HCT116 (cell line): ENCODE results near the gene NRN1. TPM values are rescaled to one million over a fixed set of nuclear protein-coding genes. Genes with fewer than 3 reads are reported as not detected.

Experiments used
- ATAC-seq: fragments of 200-7000 bp; cut with Tn5 transposase; 2 replicates; pipeline ENCODE4 v1.9.1; 2020; ENCODE audit warnings: mild to moderate bottlenecking, moderate library complexity
- BruUV-seq: library from RNA; stranded (reverse); fragments of 400-500 nt; replicated peaks from 2 replicates; lab custom pipeline; 2021; lab: Mats Ljungman, UMichigan
- CTCF ChIA-PET: fragments of 300-600 bp; sonication (Branson Sonifier 250); formaldehyde crosslinking; loops from one replicate; lab custom pipeline; 2021; ENCODE audit warnings: antibody characterized with exemption; lab: Charles Lee
- POLR2A ChIA-PET: fragments of 300-600, 350-600 bp; sonication (Branson Sonifier 250); formaldehyde crosslinking; loops from one replicate; lab custom pipeline; 2021; ENCODE audit warnings: antibody characterized with exemption; lab: Charles Lee
- RAD21 ChIA-PET, 2 experiments: fragments of 300-600 bp; sonication (Branson Sonifier 250); formaldehyde crosslinking; loops; one replicate each; lab custom pipeline; 2023; ENCODE audit warnings: low total read pairs in 2 of 2; ENCODE audit not compliant: uncharacterized antibody in 2 of 2, unreplicated experiment in 2 of 2, low non-redundant PET in 1 of 2; lab: Charles Lee
- DNase-seq: peaks from one replicate; pipeline ENCODE4 v3.0.0-alpha.2; 2010; ENCODE audit warnings: low read depth, low spot score
- H2AFZ ChIP-seq: fragments of 200-600 bp; shearing (Covaris generic), sonication (generic); 2 replicates; pipeline ENCODE4 v1.6.1; 2017; ENCODE audit warnings: low read depth, mixed run types, mixed read lengths, antibody characterized with exemption, low read length; ENCODE audit not compliant: poor library complexity, severe bottlenecking
- H3K27ac ChIP-seq: 2 replicates; pipeline ENCODE4 v1.5.1; 2012; ENCODE audit warnings: low read depth, low read length
- H3K27me3 ChIP-seq: fragments of 200-600 bp; sonication (generic); 2 replicates; pipeline ENCODE4 v1.6.1; 2016; ENCODE audit warnings: mixed run types, low read length, mixed read lengths; ENCODE audit not compliant: insufficient read depth
- H3K36me3 ChIP-seq, 2 experiments: fragments of 200-500 bp in 1 of 2; fragments of 200-600 bp in 1 of 2; sonication (Bioruptor generic) in 1 of 2; sonication (generic) in 1 of 2; 2 replicates each; pipeline versions ENCODE4 v1.5.1 to v1.6.1; 2014 to 2016; ENCODE audit warnings: low read length in 2 of 2, inconsistent platforms in 1 of 2, mixed read lengths in 1 of 2, mixed run types in 1 of 2; ENCODE audit not compliant: insufficient read depth in 2 of 2, control insufficient read depth in 1 of 2
- H3K4me1 ChIP-seq, 2 experiments: fragments of 200-600 bp in 1 of 2; sonication (generic) in 1 of 2; 2 replicates each; pipeline versions ENCODE4 v1.5.1 to v1.6.1; 2012 to 2017; ENCODE audit warnings: low read length in 2 of 2, inconsistent platforms in 1 of 2, mild to moderate bottlenecking in 1 of 2, mixed read lengths in 1 of 2, mixed run types in 1 of 2, moderate library complexity in 1 of 2; ENCODE audit not compliant: insufficient read depth in 2 of 2, control insufficient read depth in 1 of 2
- H3K4me2 ChIP-seq: fragments of 200-600 bp; sonication (generic); 2 replicates; pipeline ENCODE4 v1.6.1; 2017; ENCODE audit warnings: mixed run types, low read length, mixed read lengths
- H3K4me3 ChIP-seq, 2 experiments: fragments of 200-600 bp in 1 of 2; sonication (generic) in 1 of 2; replicated peaks in 1 of 2; 2 replicates each; pipeline ENCODE4 v1.5.1; 2011 to 2016; ENCODE audit warnings: low read length in 2 of 2, control low read depth in 1 of 2, low read depth in 1 of 2, mild to moderate bottlenecking in 1 of 2, mixed read lengths in 1 of 2, mixed run types in 1 of 2
- H3K79me2 ChIP-seq: fragments of 200-600 bp; sonication (generic); 2 replicates; pipeline ENCODE4 v1.6.1; 2017; ENCODE audit warnings: mild to moderate bottlenecking, mixed run types, low read length, moderate library complexity, mixed read lengths; ENCODE audit not compliant: insufficient read depth
- H3K9ac ChIP-seq: fragments of 200-600 bp; sonication (generic); 2 replicates; pipeline ENCODE4 v1.6.1; 2016; ENCODE audit warnings: low read length, mixed read lengths
- H3K9me2 ChIP-seq: fragments of 200-600 bp; sonication (generic), shearing (Covaris generic); 2 replicates; pipeline ENCODE4 v1.6.1; 2017; ENCODE audit warnings: mixed run types, mild to moderate bottlenecking, moderate library complexity; ENCODE audit not compliant: insufficient read depth
- H3K9me3 ChIP-seq, 2 experiments: fragments of 200-500 bp in 1 of 2; fragments of 200-600 bp in 1 of 2; sonication (Bioruptor generic) in 1 of 2; sonication (generic) in 1 of 2; 2 replicates each; pipeline ENCODE4 v1.6.1; 2014 to 2017; ENCODE audit warnings: low read length in 2 of 2, mixed read lengths in 2 of 2, inconsistent platforms in 1 of 2, low read depth in 1 of 2, mild to moderate bottlenecking in 1 of 2, mixed run types in 1 of 2, moderate library complexity in 1 of 2; ENCODE audit not compliant: control insufficient read depth in 1 of 2, insufficient read depth in 1 of 2
- H4K20me1 ChIP-seq: fragments of 200-600 bp; sonication (generic), shearing (Covaris generic); 2 replicates; pipeline ENCODE4 v1.6.1; 2017; ENCODE audit warnings: mixed run types, mild to moderate bottlenecking, moderate library complexity; ENCODE audit not compliant: insufficient read depth
- ATF3 ChIP-seq: IDR thresholded peaks from 2 replicates; pipeline ENCODE4 v1.6.1; 2012
- CEBPB ChIP-seq: IDR thresholded peaks from 2 replicates; pipeline ENCODE4 v1.6.1; 2012; ENCODE audit warnings: low read depth
- CTCF ChIP-seq, 3 experiments: fragments of 200-600 bp in 1 of 3; sonication (generic) in 1 of 3; IDR thresholded peaks in 2 of 3; conservative IDR thresholded peaks in 1 of 3; 2 replicates each; pipeline ENCODE4 v1.5.1; 2012 to 2017; ENCODE audit warnings: low read depth in 2 of 3, low read length in 2 of 3, antibody characterized with exemption in 1 of 3, borderline replicate concordance in 1 of 3, control low read depth in 1 of 3, mild to moderate bottlenecking in 1 of 3, mixed read lengths in 1 of 3, mixed run types in 1 of 3, moderate library complexity in 1 of 3; ENCODE audit not compliant: insufficient read depth in 1 of 3
- EZH2phosphoT487 ChIP-seq: fragments of 200-600 bp; IDR thresholded peaks from 2 replicates; pipeline ENCODE4 v1.6.1; 2018; ENCODE audit warnings: antibody characterized with exemption, borderline replicate concordance
- FOSL1 ChIP-seq: IDR thresholded peaks from 2 replicates; pipeline ENCODE4 v1.6.1; 2012; ENCODE audit warnings: low read depth
- JUND ChIP-seq: IDR thresholded peaks from 2 replicates; pipeline ENCODE4 v1.6.1; 2012
- MAX ChIP-seq: IDR thresholded peaks from 2 replicates; pipeline ENCODE4 v1.6.1; 2012
- POLR2AphosphoS5 ChIP-seq: IDR thresholded peaks from 2 replicates; pipeline ENCODE4 v1.6.1; 2011; ENCODE audit warnings: mild to moderate bottlenecking, low read depth, low read length, moderate library complexity
- RAD21 ChIP-seq: IDR thresholded peaks from 2 replicates; pipeline ENCODE4 v1.6.1; 2012; ENCODE audit warnings: low read depth, mild to moderate bottlenecking
- REST ChIP-seq: IDR thresholded peaks from 2 replicates; pipeline ENCODE4 v1.6.1; 2012; ENCODE audit warnings: low read depth
- SIN3A ChIP-seq: IDR thresholded peaks from 2 replicates; pipeline ENCODE4 v1.6.1; 2012; ENCODE audit warnings: low read depth
- TCF7L2 ChIP-seq: IDR thresholded peaks from 2 replicates; pipeline ENCODE4 v1.7.0; 2011; ENCODE audit warnings: borderline replicate concordance, inconsistent platforms; ENCODE audit not compliant: insufficient read depth, insufficient read length; ENCODE audit errors: extremely low read depth
- ZFX ChIP-seq: fragments of 450-650 bp; IDR thresholded peaks from 2 replicates; pipeline ENCODE4 v1.6.1; 2017
- ZNF274 ChIP-seq: fragments of 200-500 bp; sonication (Bioruptor generic); IDR thresholded peaks from 2 replicates; pipeline ENCODE4 v1.6.1; 2014; ENCODE audit warnings: mild to moderate bottlenecking, low read depth, low read length, inconsistent platforms
- intact Hi-C: fragments of 100-400 bp; cut with micrococcal nuclease; formaldehyde crosslinking; loops from 2 replicates; pipeline ENCODE4 v1.10.0; 2022
- total RNA-seq: library from RNA; stranded (reverse); gene quantifications from one replicate; pipeline ENCODE4 v1.2.1, GENCODE V29; 2021; ENCODE audit not compliant: unreplicated experiment

Gene NRN1
- total RNA-seq, 1 experiment from 2014 or later, result not detected

GRCh38 chr6:5999688-6000608 lies 6.8 kb downstream of the NRN1 start:
- POLR2A ChIA-PET, result no interaction called here
- Histone ChIP-seq H3K27me3 (0 out of 2 replicates have a peak, but pooled peaks cover 2% of the 10 kb centered on the region), H3K36me3 (no peaks in the 10 kb centered on the region), H3K4me2 (no peak overlapping the region), H4K20me1 (no peaks in the 10 kb centered on the region), H3K9ac (no peak overlapping the region), H3K27ac (no peak overlapping the region), H3K4me3 (no peak overlapping the region), H3K4me1 (no peaks in the 10 kb centered on the region), H3K79me2 (no peaks in the 10 kb centered on the region), H2AFZ (no peak overlapping the region), H3K9me2 (no peaks in the 10 kb centered on the region), H3K9me3 (no peaks in the 10 kb centered on the region)
- no TSS peak for BruUV-seq
- no peak for DNase-seq
- no peak for ATAC-seq
- intact Hi-C loops, result no loop called here
- RAD21 ChIA-PET, result no interaction called here
- CTCF ChIA-PET, result no interaction called here
- no peak for TF ChIP-seq REST
- TF ChIP-seq SIN3A, result no peak
- no peak for TF ChIP-seq MAX
- no peak for TF ChIP-seq CEBPB
- TF ChIP-seq CTCF (IDR thresholded peaks at IDR 0.05 in 2 of 3, conservative IDR thresholded peaks at IDR 0.05 in 1 of 3; ENCODE audit: borderline replicate concordance in 1 of 3, insufficient read depth in 1 of 3, low read depth in 2 of 3, low read length in 2 of 3), result no peak
- TF ChIP-seq ZNF274, result no peak
- no peak for TF ChIP-seq TCF7L2
- TF ChIP-seq EZH2phosphoT487, result no peak
- no peak for TF ChIP-seq ATF3
- no peak for TF ChIP-seq POLR2AphosphoS5
- no peak for TF ChIP-seq JUND
- no peak for TF ChIP-seq ZFX
- TF ChIP-seq RAD21, result no peak
- TF ChIP-seq FOSL1, result no peak
